Gastrocnemius medialis (tissue), 4 donors: Measurements from ENCODE around the gene RNF113B. TPM values are rescaled to one million over a fixed set of nuclear protein-coding genes. Genes with fewer than 3 reads are reported as not detected.

Experiments used
- ATAC-seq, 2 donors: fragments of 150-250 bp; one replicate each; pipeline ENCODE4 v1.9.1; 2016
- DNase-seq, 2 donors: peaks; one replicate each; pipeline ENCODE4 v3.0.0-alpha.2; 2019
- H3K27ac ChIP-seq, 4 donors: fragments of 200-600 bp; sonication (generic); 1 replicate in 1 of 4; 2 replicates in 3 of 4; pipeline ENCODE4 v1.5.1; 2016 to 2018; ENCODE audit warnings: mild to moderate bottlenecking in 2 of 4, moderate library complexity in 1 of 4
- H3K27me3 ChIP-seq, 3 donors: fragments of 200-600 bp; sonication (generic) in 2 of 3; 1 replicate in 1 of 3; 2 replicates in 2 of 3; pipeline versions ENCODE4 v1.5.1 to v1.6.0; 2016 to 2019; ENCODE audit warnings: mild to moderate bottlenecking in 1 of 3, moderate library complexity in 1 of 3
- H3K36me3 ChIP-seq, 2 donors: fragments of 200-600 bp; sonication (generic) in 1 of 2; one replicate each; pipeline ENCODE4 v1.5.1; 2017 to 2018
- H3K4me1 ChIP-seq, 2 donors: fragments of 200-600 bp; sonication (generic) in 1 of 2; one replicate each; pipeline ENCODE4 v1.5.1; 2016 to 2017; ENCODE audit warnings: mild to moderate bottlenecking in 2 of 2
- H3K4me3 ChIP-seq, 4 donors: fragments of 200-600 bp; sonication (generic) in 3 of 4; 1 replicate in 1 of 4; 2 replicates in 3 of 4; pipeline ENCODE4 v1.5.1; 2016 to 2019; ENCODE audit warnings: mild to moderate bottlenecking in 2 of 4
- H3K9me3 ChIP-seq, 3 donors: fragments of 200-600 bp; sonication (generic) in 2 of 3; 1 replicate in 1 of 3; 2 replicates in 2 of 3; pipeline ENCODE4 v1.5.1; 2016 to 2019
- CTCF ChIP-seq, 5 experiments: fragments of 450-650 bp in 3 of 5; fragments of 200-600 bp in 2 of 5; sonication (generic) in 2 of 5; IDR thresholded peaks in 4 of 5; conservative IDR thresholded peaks in 1 of 5; 1 replicate in 4 of 5; 2 replicates in 1 of 5; pipeline ENCODE4 v1.5.1; 2016 to 2019; ENCODE audit warnings: antibody characterized with exemption in 5 of 5, mild to moderate bottlenecking in 3 of 5, moderate library complexity in 3 of 5
- POLR2A ChIP-seq, 2 donors: fragments of 450-650 bp; IDR thresholded peaks; one replicate each; pipeline ENCODE4 v1.6.1; 2017; ENCODE audit warnings: antibody characterized with exemption in 2 of 2, mild to moderate bottlenecking in 2 of 2, moderate library complexity in 2 of 2
- in situ Hi-C, 4 donors: fragments of 200-750 bp; cut with MboI; loops; one replicate each; pipeline versions ENCODE4 v1.15.0 to v1.8.0; 2017; ENCODE audit warnings: low sequenced_read_pairs in 4 of 4
- intact Hi-C: fragments of 100-400 bp; cut with DNase I; formaldehyde crosslinking; loops from one replicate; pipeline ENCODE4 v1.15.1; 2023; ENCODE audit warnings: low total_unique reads
- total RNA-seq, 4 donors: library from RNA; depleted of rRNA; stranded (reverse); fragments of >200 nt; gene quantifications; one replicate each; pipeline versions ENCODE4 v1.1.0 to v1.2.3, GENCODE V29; 2016

Gene RNF113B
- not detected for total RNA-seq

- in situ Hi-C loops (no loop called here), intact Hi-C loops (no loop called here)
- H3K27me3 ChIP-seq = no peaks in the 10 kb centered on the region
- H3K4me1 ChIP-seq = peaks cover 24 to 29% of the 10 kb centered on the region in 2 donors
- no peaks in the 10 kb centered on the region for H3K36me3 ChIP-seq
- DNase-seq (no peak), ATAC-seq (no peak)
- no peak within 1 kb of the TSS for H3K27ac ChIP-seq
- no peak for TF ChIP-seq CTCF (IDR thresholded peaks at IDR 0.05 in 4 of 5, conservative IDR thresholded peaks at IDR 0.05 in 1 of 5)
- no peaks in the 10 kb centered on the region for H3K9me3 ChIP-seq
- no peak within 1 kb of the TSS for H3K4me3 ChIP-seq
These were observed at the start of gene RNF113B for GRCh38 chr13:98176777-98177608. Gene RNF113B, minus strand, starts transcription at chr13:98177269. Its CDS starts 33 bp downstream, at chr13:98177236.

DNA sequence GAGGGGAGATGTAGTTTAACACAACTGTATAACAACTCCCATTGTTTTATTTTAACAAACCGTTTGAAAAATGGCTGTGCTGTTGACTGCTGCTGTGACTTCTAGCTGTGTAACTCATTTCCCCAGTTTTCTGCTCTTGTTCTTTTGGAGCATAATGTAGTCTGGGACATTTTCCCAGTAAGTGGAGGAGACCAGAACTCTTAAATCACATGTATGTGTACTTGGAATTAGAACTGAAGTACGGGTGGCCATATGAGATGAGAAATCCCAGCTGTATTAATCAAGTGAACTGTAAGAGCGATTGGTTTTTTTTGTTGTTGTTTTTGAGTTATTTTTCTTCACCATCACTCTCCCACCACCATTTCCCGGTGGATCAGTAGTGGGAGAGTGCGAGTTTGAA lies 49.4 kb upstream of the RNF113B start:
- Histone ChIP-seq H3K27ac (no peak overlapping the region), H3K4me3 (no peak overlapping the region), H3K9me3 (no peaks in the 10 kb centered on the region), H3K36me3 (no peaks in the 10 kb centered on the region), H3K27me3 (no peaks in the 10 kb centered on the region), H3K4me1 (no peaks in the 10 kb centered on the region)
- in situ Hi-C loops (no loop called here), intact Hi-C loops (no loop called here)
- TF ChIP-seq CTCF (IDR thresholded peaks at IDR 0.05 in 4 of 5, conservative IDR thresholded peaks at IDR 0.05 in 1 of 5) = no peak
- TF ChIP-seq POLR2A (IDR thresholded peaks at IDR 0.05) = no peak
- DNase-seq (no peak), ATAC-seq (no peak)

DNA sequence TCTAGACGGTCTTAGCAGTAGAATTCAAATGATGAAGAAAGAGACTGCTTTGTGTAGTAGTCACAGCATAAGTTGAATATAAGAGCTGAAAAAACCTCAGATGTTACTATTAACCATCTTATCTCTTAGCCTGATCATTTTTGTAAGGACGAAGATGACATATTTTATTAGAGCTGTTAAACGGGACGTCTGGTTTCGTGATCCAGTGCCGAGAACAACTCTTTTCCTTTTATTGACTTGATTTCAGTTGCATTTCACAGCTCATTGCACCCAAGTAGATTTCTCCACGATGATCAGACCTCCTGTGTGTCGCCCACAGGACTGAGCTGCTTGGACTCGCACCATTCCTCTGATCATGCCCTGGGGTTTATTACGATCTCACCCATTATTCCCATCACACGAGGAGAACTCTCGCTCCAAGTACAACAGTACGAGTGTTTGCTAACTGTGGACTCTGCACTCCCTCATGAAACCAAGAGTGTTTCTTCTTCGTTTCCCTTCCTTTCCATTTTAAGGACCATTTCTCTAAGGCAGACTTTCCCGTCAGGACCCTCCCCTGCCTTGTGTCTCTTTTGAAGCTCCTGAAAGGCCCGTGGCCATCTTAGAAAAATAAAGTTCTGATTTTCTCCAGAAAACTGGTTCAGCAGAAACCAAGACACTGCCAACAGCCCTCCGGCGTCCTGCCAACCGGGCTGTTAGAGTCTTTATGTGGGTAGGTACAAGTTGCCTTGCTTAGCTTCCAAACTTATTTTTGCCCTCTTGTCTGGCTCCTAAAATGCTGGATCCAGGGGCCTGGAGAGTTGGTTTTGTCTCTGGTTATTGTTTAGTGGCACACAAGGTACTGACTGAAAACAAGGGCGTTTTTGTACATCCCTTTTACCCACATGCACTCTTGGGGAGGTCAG lies 48.2 kb upstream of the RNF113B start:
- H3K4me1 ChIP-seq = no peaks in the 10 kb centered on the region
- H3K4me3 ChIP-seq = no peak overlapping the region
- TF ChIP-seq CTCF (IDR thresholded peaks at IDR 0.05 in 4 of 5, conservative IDR thresholded peaks at IDR 0.05 in 1 of 5) = no peak
- TF ChIP-seq POLR2A (IDR thresholded peaks at IDR 0.05) = no peak
- intact Hi-C loops (no loop called here), in situ Hi-C loops (no loop called here)
- H3K36me3 ChIP-seq = no peaks in the 10 kb centered on the region
- no peaks in the 10 kb centered on the region for H3K27me3 ChIP-seq
- DNase-seq = no peak
- H3K27ac ChIP-seq = no peak overlapping the region
- H3K9me3 ChIP-seq = no peaks in the 10 kb centered on the region
- ATAC-seq = no peak

- no peak for TF ChIP-seq POLR2A (IDR thresholded peaks at IDR 0.05)
- no peak for TF ChIP-seq CTCF (IDR thresholded peaks at IDR 0.05 in 4 of 5, conservative IDR thresholded peaks at IDR 0.05 in 1 of 5)
- intact Hi-C loops = no loop called here
- no peaks in the 10 kb centered on the region for H3K36me3 ChIP-seq
- in situ Hi-C loops = no loop called here
- DNase-seq = no peak
- no peaks in the 10 kb centered on the region for H3K4me1 ChIP-seq
- H3K9me3 ChIP-seq = no peaks in the 10 kb centered on the region
- H3K27me3 ChIP-seq = no peaks in the 10 kb centered on the region
- no peak overlapping the region for H3K27ac ChIP-seq
- H3K4me3 ChIP-seq = no peak overlapping the region
- ATAC-seq = no peak
These were observed 47.5 kb upstream of the RNF113B start for GRCh38 chr13:98224557-98224956.
